RWPE1 (cell line): Measurements from ENCODE around the gene TGM3.

Source experiments
- CTCF ChIA-PET: fragments of 350-600 bp; sonication (Branson Sonifier 250); formaldehyde crosslinking; extraction: SDS; loops from one replicate; lab custom pipeline; 2021; lab: Yijun Ruan, JAX
- POLR2A ChIA-PET: fragments of 400-600 bp; formaldehyde crosslinking; extraction: SDS; loops from one replicate; lab custom pipeline; 2020; ENCODE audit warnings: antibody characterized with exemption; ENCODE audit not compliant: low non-redundant PET; lab: Yijun Ruan, JAX
- DNase-seq: peaks from one replicate; pipeline ENCODE4 v3.0.0; 2012; ENCODE audit warnings: low spot score
- H3K27ac ChIP-seq: fragments of 450-650 bp; 2 replicates; pipeline ENCODE4 v1.5.1; 2017
- TF ChIP-seq, protein P1 (sequence below): fragments of 450-650 bp; conservative IDR thresholded peaks from 2 replicates; pipeline ENCODE4 v1.5.1; 2017; ENCODE audit warnings: low read depth, mild to moderate bottlenecking

The TGM3 gene

DNA sequence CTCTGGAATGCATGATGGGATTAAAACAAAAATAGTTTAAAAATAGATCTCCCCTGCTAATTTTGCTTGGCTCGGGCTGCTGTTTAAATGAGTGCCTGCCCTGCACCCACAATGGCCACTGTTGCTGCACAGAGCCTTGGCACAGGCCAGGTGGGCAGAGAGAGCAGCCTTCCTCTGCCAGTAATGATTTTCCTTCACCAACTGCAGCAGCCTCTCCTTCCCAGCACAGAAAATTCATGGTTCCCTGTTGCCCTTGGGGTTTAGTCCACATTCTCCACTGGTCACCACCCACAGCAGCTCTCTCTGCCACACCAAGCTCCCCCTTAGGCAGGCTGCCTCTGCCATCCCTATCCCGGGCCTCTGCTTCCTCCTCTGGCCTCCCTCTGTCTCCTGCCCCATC lies 30.2 kb downstream of the TGM3 start:
- POLR2A ChIA-PET = no interaction called here
- CTCF ChIA-PET = interaction anchor here (0.6 kb wide), 1 partner anchor 11 kb away, joined by 6 read pairs; no protein-coding TSS in a partner anchor
- TF ChIP-seq, protein P1, sequence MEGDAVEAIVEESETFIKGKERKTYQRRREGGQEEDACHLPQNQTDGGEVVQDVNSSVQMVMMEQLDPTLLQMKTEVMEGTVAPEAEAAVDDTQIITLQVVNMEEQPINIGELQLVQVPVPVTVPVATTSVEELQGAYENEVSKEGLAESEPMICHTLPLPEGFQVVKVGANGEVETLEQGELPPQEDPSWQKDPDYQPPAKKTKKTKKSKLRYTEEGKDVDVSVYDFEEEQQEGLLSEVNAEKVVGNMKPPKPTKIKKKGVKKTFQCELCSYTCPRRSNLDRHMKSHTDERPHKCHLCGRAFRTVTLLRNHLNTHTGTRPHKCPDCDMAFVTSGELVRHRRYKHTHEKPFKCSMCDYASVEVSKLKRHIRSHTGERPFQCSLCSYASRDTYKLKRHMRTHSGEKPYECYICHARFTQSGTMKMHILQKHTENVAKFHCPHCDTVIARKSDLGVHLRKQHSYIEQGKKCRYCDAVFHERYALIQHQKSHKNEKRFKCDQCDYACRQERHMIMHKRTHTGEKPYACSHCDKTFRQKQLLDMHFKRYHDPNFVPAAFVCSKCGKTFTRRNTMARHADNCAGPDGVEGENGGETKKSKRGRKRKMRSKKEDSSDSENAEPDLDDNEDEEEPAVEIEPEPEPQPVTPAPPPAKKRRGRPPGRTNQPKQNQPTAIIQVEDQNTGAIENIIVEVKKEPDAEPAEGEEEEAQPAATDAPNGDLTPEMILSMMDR = no peak

DNA sequence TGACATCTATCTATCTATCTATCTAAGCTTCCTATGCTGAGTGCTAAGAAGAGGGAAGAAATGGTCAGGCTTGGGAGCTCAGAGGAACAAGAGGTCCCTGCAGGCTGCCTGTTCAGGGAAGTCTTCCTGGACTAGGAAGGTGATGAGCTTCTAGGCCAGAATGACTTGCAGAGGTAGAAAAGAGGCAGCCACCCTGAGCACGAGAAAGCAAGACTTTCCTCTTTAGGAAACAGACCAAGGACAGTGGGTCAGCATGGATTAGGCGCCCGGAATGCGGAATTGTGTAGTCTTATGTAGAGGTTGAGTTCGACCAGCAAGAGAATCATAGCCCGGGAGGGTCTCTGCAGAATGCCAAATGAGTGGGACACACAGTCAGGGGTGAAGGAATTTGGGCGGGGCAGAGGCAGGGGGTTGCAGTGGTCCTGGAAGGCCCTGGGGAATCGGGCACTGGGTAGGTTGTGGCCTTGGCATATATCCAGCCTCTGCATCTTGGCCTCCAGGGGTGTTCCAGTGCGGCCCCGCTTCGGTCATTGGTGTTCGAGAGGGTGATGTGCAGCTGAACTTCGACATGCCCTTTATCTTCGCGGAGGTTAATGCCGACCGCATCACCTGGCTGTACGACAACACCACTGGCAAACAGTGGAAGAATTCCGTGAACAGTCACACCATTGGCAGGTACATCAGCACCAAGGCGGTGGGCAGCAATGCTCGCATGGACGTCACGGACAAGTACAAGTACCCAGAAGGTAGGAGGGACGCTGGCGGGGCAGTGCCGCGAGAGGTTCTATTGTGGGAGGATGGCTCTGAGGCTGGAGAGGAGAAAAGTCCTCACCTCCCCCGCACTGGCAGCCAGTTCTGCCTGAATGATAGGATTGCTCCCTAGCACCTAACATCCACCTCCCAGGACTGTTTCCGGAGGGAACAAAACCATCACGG lies 32.1 kb downstream of the TGM3 start:
- TF ChIP-seq, protein P1 = no peak
- H3K27ac ChIP-seq = no peak overlapping the region
- POLR2A ChIA-PET = no interaction called here
- CTCF ChIA-PET = no interaction called here
- DNase-seq = no peak

More for the DNA sequence above, 30.2 kb downstream of the TGM3 start:
- no peak overlapping the region for H3K27ac ChIP-seq
- no peak for DNase-seq

DNA sequence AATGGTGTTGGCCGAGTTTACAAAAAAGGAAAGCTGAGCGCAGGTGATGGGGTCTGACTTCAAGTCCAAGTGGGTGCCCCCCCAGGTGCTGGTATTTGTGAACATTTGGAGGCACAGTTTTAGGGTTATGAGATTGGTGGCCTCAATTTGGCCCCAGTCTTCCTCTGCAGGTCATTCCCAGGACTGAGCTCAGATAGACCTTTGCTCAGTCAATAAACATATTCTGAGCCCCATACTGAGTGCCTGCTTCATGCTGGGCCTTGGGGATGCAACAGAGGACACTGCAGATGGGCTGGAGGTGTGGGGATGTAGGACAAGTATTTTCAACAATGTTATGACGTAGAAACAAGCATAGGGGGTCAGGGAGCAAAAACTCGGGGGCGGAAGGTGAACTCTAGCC lies 33.5 kb downstream of the TGM3 start:
- no peak for DNase-seq
- ChIA-PET CTCF (interaction anchor here (0.9 kb wide), 1 partner anchor 122 kb away, joined by 5 read pairs; no protein-coding TSS in a partner anchor), POLR2A (no interaction called here)
- TF ChIP-seq, protein P1 = no peak
- H3K27ac ChIP-seq = no peak overlapping the region

DNA sequence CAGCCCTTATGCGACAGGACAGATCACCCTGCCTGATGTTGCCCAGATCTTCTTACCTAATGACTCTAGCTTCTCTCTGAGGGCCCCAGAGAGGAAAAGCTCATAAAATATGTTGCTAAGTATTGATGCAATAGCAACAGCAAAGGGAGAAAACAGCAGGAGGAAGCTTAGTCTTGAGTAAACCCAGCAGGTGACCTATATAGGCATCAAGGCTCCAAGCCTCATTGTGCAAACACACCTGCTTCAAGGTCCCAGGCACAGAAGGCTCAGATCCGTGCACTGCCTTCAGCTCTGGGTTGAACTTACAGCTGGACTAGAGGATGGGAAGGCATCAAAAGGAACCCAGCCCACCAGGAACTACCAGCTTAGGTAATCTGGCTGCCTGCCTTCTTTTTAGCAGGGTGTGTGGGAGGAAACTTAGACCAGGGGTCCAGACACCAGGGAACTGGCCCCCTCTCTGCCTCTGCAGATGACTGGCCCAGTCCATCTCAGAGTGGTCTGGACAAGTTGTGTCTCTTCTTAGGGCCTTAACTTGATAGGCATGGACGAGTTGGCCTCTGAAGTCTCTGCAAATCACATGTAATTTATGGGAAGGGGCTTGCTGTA lies 34.4 kb downstream of the TGM3 start:
- no peak overlapping the region for H3K27ac ChIP-seq
- ChIA-PET POLR2A (no interaction called here), CTCF (interaction anchor here (0.9 kb wide), 1 partner anchor 123 kb away, joined by 5 read pairs; no protein-coding TSS in a partner anchor)
- TF ChIP-seq, protein P1 = no peak
- DNase-seq = no peak

DNA sequence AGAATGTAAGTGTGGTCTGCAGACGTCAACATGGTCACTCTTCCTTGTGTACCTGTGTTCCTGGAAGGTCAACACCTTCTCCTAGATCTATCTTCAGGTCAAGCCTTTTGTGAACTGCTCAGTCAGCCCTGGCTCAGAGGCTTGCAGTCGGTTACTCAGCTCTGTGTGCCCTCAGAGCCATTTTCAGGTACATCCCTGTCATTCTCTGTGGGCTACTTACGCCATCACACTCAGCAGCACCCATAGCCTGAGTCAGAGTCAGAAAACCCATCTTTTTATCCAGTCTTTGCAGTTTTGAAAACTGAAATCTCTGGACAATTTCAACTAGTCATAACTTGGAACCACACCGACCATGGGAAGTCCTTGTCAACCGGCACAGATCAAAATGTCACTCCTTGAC lies 35.3 kb downstream of the TGM3 start:
- POLR2A ChIA-PET = no interaction called here
- CTCF ChIA-PET = no interaction called here
- TF ChIP-seq, protein P1 = no peak

DNA sequence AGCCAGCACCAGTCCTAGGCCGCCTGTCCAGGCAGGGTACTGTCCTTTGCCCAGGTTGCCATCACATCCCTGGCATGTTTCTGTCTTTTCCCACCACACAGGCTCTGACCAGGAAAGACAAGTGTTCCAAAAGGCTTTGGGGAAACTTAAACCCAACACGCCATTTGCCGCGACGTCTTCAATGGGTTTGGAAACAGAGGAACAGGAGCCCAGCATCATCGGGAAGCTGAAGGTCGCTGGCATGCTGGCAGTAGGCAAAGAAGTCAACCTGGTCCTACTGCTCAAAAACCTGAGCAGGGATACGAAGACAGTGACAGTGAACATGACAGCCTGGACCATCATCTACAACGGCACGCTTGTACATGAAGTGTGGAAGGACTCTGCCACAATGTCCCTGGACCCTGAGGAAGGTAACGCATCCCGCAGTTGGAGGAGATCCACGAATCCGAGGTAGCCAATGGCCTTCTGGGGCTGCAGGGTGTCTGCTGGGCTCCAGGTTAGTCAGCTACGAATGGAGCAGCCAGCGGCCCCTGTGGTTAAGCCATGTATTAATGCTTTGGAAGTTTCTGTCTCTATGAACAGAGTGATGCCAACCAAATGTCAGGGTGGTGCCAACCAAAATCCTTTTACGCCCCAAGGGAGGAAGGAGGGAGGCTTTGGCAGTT lies 36.2 kb downstream of the TGM3 start:
- DNase-seq = no peak
- H3K27ac ChIP-seq = no peak overlapping the region
- TF ChIP-seq, protein P1 = no peak
- ChIA-PET CTCF (interaction anchor here (0.5 to 1.2 kb wide), 3 partner anchors 18 to 1147 kb away, joined by 3 to 4 read pairs (median 4); no protein-coding TSS in a partner anchor), POLR2A (no interaction called here)

More for the DNA sequence above, 35.3 kb downstream of the TGM3 start:
- no peak for DNase-seq
- H3K27ac ChIP-seq = no peak overlapping the region
